Mononuclear cell (primary cell): ENCODE measurements around the gene SLC22A4. TPM values are rescaled to one million over a fixed set of nuclear protein-coding genes. Genes with fewer than 3 reads are reported as not detected.

Experiments
- H3K27me3 ChIP-seq: 2 replicates; pipeline ENCODE4 v1.6.0; 2011; ENCODE audit warnings: low read length, control low read depth; ENCODE audit not compliant: insufficient read depth
- H3K4me1 ChIP-seq: 2 replicates; pipeline ENCODE4 v1.5.1; 2011; ENCODE audit warnings: mild to moderate bottlenecking, low read length, control low read depth; ENCODE audit not compliant: insufficient read depth
- H3K4me3 ChIP-seq: 2 replicates; pipeline ENCODE4 v1.5.1; 2011; ENCODE audit warnings: mild to moderate bottlenecking, low read length, moderate library complexity
- H3K9me3 ChIP-seq: 2 replicates; pipeline ENCODE4 v1.5.1; 2011; ENCODE audit warnings: low read depth, mild to moderate bottlenecking, control low read depth, low read length
- total RNA-seq: library from RNA; depleted of rRNA; stranded (reverse); fragments of >200 nt; gene quantifications from one replicate; pipeline ENCODE4 v1.2.3, GENCODE V29; 2012

Gene SLC22A4
- total RNA-seq, 1 donor = 2.2 TPM

GRCh38 chr5:132277971-132278853 is 16.0 kb upstream of the SLC22A4 start:
- no peak overlapping the region for H3K4me3 ChIP-seq
- H3K4me1 ChIP-seq = peaks cover 14% of the 10 kb centered on the region
- H3K27me3 ChIP-seq = no peaks in the 10 kb centered on the region
- H3K9me3 ChIP-seq = no peaks in the 10 kb centered on the region

GRCh38 chr5:132279801-132280200 is 14.4 kb upstream of the SLC22A4 start:
- peaks cover 14% of the 10 kb centered on the region for H3K4me1 ChIP-seq
- no peaks in the 10 kb centered on the region for H3K27me3 ChIP-seq
- no peaks in the 10 kb centered on the region for H3K9me3 ChIP-seq
- H3K4me3 ChIP-seq = no peak overlapping the region

GRCh38 chr5:132280371-132281240 is 13.6 kb upstream of the SLC22A4 start:
- Histone ChIP-seq H3K27me3 (no peaks in the 10 kb centered on the region), H3K4me1 (peaks cover 14% of the 10 kb centered on the region), H3K4me3 (no peak overlapping the region), H3K9me3 (no peaks in the 10 kb centered on the region)

GRCh38 chr5:132281856-132282614 is 12.2 kb upstream of the SLC22A4 start:
- H3K4me3 ChIP-seq = no peak overlapping the region
- peaks cover 14% of the 10 kb centered on the region for H3K4me1 ChIP-seq
- H3K9me3 ChIP-seq = no peaks in the 10 kb centered on the region
- H3K27me3 ChIP-seq = no peaks in the 10 kb centered on the region

- Histone ChIP-seq H3K9me3 (no peaks in the 10 kb centered on the region), H3K27me3 (no peaks in the 10 kb centered on the region)
Observed at GRCh38 chr5:132283423-132284043, 10.7 kb upstream of the SLC22A4 start.

GRCh38 chr5:132289097-132289496 is 5.1 kb upstream of the SLC22A4 start:
- H3K4me3 ChIP-seq = no peak overlapping the region
- no peaks in the 10 kb centered on the region for H3K9me3 ChIP-seq
- H3K27me3 ChIP-seq = no peaks in the 10 kb centered on the region
- H3K4me1 ChIP-seq = peaks cover 28% of the 10 kb centered on the region

More at GRCh38 chr5:132283423-132284043, 10.7 kb upstream of the SLC22A4 start:
- peaks cover 14% of the 10 kb centered on the region for H3K4me1 ChIP-seq
- H3K4me3 ChIP-seq = no peak overlapping the region

- Histone ChIP-seq H3K4me1 (peaks cover 46% of the 10 kb centered on the region), H3K9me3 (no peaks in the 10 kb centered on the region), H3K4me3 (no peak overlapping the region), H3K27me3 (no peaks in the 10 kb centered on the region)
Observed at GRCh38 chr5:132291026-132291425, 3.2 kb upstream of the SLC22A4 start.

- Histone ChIP-seq H3K9me3 (no peaks in the 10 kb centered on the region), H3K27me3 (no peaks in the 10 kb centered on the region), H3K4me3 (peak overlapping the region; percentile 67), H3K4me1 (peaks cover 69% of the 10 kb centered on the region)
Observed at GRCh38 chr5:132293066-132293991, 865 bp upstream of the SLC22A4 start.

- peaks cover 80% of the 10 kb centered on the region for H3K4me1 ChIP-seq
- H3K4me3 ChIP-seq = peak overlapping the region; percentile 67
- no peaks in the 10 kb centered on the region for H3K27me3 ChIP-seq
- no peaks in the 10 kb centered on the region for H3K9me3 ChIP-seq
Observed at GRCh38 chr5:132294728-132295504, 722 bp downstream of the SLC22A4 start.

GRCh38 chr5:132295505-132296411 is 1.6 kb downstream of the SLC22A4 start:
- Histone ChIP-seq H3K4me1 (peaks cover 82% of the 10 kb centered on the region), H3K9me3 (no peaks in the 10 kb centered on the region), H3K4me3 (peak overlapping the region; percentile 67), H3K27me3 (no peaks in the 10 kb centered on the region)

GRCh38 chr5:132296412-132297016 is 2.3 kb downstream of the SLC22A4 start:
- Histone ChIP-seq H3K4me3 (peak overlapping the region; percentile 67), H3K9me3 (no peaks in the 10 kb centered on the region), H3K4me1 (peaks cover 83% of the 10 kb centered on the region), H3K27me3 (no peaks in the 10 kb centered on the region)
